ENCODE measurements around the gene MRGPRD. TPM values are rescaled to one million over a fixed set of nuclear protein-coding genes. Genes with fewer than 3 reads are reported as not detected.

The MRGPRD gene
- total and polyA plus RNA-seq, 8 donors, result 0.92 TPM; not detected in 7

DNA sequence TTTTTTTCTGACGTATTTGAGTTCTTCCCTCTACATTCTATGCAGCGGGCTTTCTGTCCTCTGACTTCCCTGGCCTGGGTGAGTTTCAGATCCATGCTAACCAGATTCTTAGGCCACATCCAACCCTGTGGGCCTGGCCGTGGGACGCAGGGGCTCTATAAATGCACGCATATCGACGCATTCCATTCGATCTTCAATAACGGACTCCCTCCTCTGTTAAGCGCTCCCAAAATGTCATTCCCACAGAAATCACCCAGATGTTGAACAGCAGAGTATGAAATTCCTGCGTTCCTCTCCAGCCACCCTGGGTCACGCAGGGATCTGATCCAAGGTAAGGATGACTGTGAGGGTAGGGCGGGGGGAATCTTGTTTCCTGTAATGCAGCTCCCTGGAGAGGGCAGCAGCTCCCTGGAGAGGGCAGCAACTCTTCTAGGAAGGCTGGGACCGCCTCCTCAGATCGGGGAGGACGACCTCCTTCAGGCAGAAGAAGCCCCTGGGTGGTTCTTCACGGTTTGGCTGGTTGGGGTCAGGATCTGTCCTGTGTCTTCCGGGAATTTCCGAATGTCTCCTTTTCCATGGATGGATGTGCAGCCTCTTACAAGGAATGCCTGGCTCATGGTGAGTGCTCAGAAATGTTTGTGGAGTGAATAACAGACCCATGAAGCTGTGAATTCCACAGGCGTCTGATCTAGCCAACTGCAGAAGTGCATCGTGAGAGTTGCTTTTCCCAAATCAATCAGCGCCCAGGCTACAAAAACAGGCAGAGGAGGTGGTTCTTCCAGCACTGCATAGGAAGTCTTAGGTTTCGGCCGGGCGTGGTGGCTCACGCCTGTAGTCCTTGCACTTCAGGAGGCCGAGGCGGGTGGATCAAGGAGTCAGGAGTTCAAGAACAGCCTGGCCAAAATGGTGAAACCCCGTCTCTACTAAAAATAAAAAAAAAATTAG lies 12.2 kb downstream of the MRGPRD start:
- Histone ChIP-seq H3K4me1 (no peaks in the 10 kb centered on the region), H3K36me3 (no peaks in the 10 kb centered on the region), H3K27me3 (peaks cover 0 to 22% (median 0%) of the 10 kb centered on the region in 3 donors), H3K9me3 (no peaks in the 10 kb centered on the region), H3K4me3 (no peak overlapping the region), H3K27ac (no peak overlapping the region)
- intact Hi-C loops (cut with DNase I; ENCODE audit: low total_unique reads), result no loop called here
- no peak for DNase-seq
- TF ChIP-seq POLR2AphosphoS5 (IDR thresholded peaks at IDR 0.05), result no peak
- no peak for TF ChIP-seq POLR2A (IDR thresholded peaks at IDR 0.05)
- no peak for TF ChIP-seq EP300 (IDR thresholded peaks at IDR 0.05)
- TF ChIP-seq, protein P1, sequence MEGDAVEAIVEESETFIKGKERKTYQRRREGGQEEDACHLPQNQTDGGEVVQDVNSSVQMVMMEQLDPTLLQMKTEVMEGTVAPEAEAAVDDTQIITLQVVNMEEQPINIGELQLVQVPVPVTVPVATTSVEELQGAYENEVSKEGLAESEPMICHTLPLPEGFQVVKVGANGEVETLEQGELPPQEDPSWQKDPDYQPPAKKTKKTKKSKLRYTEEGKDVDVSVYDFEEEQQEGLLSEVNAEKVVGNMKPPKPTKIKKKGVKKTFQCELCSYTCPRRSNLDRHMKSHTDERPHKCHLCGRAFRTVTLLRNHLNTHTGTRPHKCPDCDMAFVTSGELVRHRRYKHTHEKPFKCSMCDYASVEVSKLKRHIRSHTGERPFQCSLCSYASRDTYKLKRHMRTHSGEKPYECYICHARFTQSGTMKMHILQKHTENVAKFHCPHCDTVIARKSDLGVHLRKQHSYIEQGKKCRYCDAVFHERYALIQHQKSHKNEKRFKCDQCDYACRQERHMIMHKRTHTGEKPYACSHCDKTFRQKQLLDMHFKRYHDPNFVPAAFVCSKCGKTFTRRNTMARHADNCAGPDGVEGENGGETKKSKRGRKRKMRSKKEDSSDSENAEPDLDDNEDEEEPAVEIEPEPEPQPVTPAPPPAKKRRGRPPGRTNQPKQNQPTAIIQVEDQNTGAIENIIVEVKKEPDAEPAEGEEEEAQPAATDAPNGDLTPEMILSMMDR (IDR thresholded peaks at IDR 0.05), result no peak
- 70 to 73% (median 72%) methylated on average over 27 to 29 of the region's 29 CpGs for whole genome bisulfite sequencing, 5 donors

DNA sequence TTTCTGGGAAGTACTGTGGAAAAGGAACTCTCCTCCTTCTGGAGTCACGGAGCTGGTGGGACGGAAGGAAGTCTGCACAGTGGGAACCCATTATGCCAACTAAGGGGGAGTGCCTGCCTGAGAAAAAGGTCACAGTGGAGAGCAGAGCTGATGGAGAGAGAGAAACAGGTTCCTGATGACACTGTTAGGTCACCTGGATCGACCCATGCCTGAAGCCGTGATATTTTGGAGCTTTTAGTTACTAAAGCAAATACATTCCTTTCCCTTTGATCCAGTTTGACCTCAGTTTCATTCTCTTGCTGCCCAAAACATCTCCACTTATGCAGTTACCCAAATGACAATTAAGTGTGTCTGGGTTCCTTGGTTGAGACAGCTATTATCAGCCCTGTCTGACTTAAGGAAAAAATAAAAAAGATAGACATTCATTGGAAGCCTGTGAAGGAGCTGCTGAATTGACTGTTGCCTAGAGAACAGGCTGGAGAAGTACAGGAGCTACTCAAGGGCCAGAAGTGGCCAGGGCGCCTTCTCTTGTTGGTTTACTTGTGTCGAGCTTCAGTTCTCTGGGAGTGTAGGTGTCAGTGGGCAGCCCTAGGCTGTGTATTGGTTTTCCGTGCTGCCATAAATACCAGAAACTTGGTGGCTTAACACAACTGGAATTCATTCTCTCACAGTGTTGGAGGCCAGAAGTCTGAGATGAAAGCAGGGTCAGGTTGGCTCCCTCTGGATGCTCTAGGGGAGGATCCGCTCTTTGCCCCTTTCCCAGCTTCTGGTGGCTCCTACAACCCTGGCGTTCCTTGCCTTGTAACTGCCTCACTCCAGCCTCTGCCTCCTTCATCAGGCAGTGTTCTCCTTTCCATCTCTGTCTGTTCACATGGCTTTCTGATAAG lies 13.6 kb downstream of the MRGPRD start:
- DNase-seq, result no peak
- H3K27ac ChIP-seq, result no peak overlapping the region
- peaks cover 0 to 22% (median 0%) of the 10 kb centered on the region in 3 donors for H3K27me3 ChIP-seq
- TF ChIP-seq, protein P1 (IDR thresholded peaks at IDR 0.05), result no peak
- no peak for TF ChIP-seq POLR2AphosphoS5 (IDR thresholded peaks at IDR 0.05)
- TF ChIP-seq POLR2A (IDR thresholded peaks at IDR 0.05), result no peak
- no peak for TF ChIP-seq EP300 (IDR thresholded peaks at IDR 0.05)
- no peak overlapping the region for H3K4me3 ChIP-seq
- WGBS, 5 donors, result 85 to 90% (median 89%) methylated on average over 9 of the region's 9 CpGs
- no peaks in the 10 kb centered on the region for H3K36me3 ChIP-seq
- intact Hi-C loops (cut with DNase I; ENCODE audit: low total_unique reads), result no loop called here
- no peaks in the 10 kb centered on the region for H3K4me1 ChIP-seq
- H3K9me3 ChIP-seq, result no peaks in the 10 kb centered on the region

DNA sequence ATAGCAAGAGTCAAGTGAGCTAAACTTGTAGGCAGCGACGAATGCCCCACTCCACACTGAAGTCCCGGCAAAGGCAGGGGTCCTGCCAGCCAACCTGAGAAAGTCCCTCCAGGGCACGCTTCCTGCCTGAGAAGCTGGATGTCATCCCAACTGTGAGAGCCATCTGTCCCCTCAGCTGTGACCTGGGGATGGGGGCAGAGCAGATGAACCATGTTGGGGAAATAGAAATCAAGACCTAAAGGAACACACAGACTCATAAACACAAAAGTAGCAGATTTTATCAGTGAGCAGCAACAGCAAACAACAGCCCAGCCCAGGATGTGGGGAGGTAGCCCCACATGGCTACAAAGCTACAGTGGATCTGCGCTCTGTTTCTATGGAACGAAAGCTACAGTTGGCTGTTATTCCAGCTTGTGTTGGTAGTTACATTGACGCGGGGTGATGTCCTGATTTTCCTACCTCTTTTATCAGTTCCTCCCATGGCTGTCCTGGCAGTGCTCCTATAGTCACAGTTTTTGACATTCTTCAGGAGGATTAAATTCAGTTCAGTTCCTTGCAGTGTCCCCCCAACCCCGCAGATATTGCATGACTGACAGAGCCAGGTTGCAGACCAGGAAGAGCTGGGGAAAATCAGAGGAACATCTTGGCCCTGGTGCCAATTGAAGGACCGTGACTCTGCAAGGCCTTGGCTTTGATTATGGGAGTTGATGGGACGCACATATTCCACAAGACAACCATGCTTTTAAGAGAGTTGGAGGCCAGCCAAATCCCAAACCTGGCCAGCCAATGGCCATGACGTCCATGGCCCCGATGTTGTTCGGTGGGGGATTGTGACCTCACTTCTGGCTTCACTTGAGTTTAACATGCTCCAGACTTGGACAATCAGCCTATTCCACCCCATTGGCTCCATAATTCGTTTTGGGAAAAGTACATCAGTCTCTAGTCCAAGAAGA lies 14.6 kb downstream of the MRGPRD start:
- intact Hi-C loops (cut with DNase I; ENCODE audit: low total_unique reads), result no loop called here
- H3K36me3 ChIP-seq, result no peaks in the 10 kb centered on the region

More for the DNA sequence above, 14.6 kb downstream of the MRGPRD start:
- Histone ChIP-seq H3K27me3 (peaks cover 0 to 12% (median 0%) of the 10 kb centered on the region in 3 donors), H3K4me1 (no peaks in the 10 kb centered on the region), H3K4me3 (no peak overlapping the region), H3K9me3 (no peaks in the 10 kb centered on the region), H3K27ac (no peak overlapping the region)
- TF ChIP-seq POLR2A (IDR thresholded peaks at IDR 0.05) (no peak), POLR2AphosphoS5 (IDR thresholded peaks at IDR 0.05) (no peak), EP300 (IDR thresholded peaks at IDR 0.05) (no peak)
- TF ChIP-seq, protein P1 (IDR thresholded peaks at IDR 0.05), result no peak
- peak in 1 of 2 donors; percentile 52 for DNase-seq
- 85 to 89% (median 88%) methylated on average over 15 of the region's 15 CpGs for WGBS, 5 donors

Data from stomach (tissue), 9 donors.